Measurements from ENCODE around the gene FRMD1. TPM values are rescaled to one million over a fixed set of nuclear protein-coding genes. Genes with fewer than 3 reads are reported as not detected.

FRMD1 gene
- total and polyA plus RNA-seq, 10 of the 15 experiments (the other 5 are each of a cell fraction or from before 2014, with no cell fraction given), result not detected

DNA sequence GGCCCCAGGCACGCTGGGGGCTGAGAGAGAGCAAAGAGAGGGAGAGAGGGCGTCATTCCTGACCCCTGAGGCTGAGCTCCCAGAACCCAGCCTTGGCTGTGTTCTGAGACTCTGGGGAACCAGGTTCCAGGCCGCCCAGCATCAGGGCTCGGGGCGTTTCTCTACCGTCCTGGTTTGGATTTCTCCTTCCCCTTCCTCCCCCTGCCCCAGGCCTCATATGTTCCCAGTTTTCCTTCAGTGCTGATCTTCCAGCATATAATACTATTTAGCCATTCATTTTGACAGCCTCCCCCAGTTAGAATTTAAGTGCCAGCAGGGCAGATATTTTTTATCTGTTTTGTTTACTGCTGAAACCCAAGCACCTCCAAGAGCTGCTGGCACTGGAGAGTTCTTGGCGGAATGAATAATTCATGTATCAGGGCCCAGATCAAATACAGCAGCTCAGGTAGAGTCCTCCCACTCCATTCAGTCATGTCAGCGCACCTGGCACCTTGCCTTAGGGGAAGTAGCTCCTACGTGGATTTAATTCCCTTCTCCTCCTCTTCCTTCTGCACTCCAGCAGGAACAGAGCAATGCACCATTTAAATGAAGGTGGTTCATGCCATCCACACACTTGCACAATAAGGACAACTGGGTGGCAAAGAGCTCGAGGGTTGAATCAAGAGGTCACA is 23.4 kb upstream of the FRMD1 start (continued):
- TF ChIP-seq BCLAF1 (IDR thresholded peaks at IDR 0.05), result no peak
- no peak for TF ChIP-seq NR2C2 (IDR thresholded peaks at IDR 0.05; ENCODE audit: borderline replicate concordance, control insufficient read depth, insufficient read length, low read depth)
- TF ChIP-seq BMI1 (IDR thresholded peaks at IDR 0.05; ENCODE audit: borderline replicate concordance), result no peak
- no peak for TF ChIP-seq SUPT20H (IDR thresholded peaks at IDR 0.05; ENCODE audit: borderline replicate concordance, control insufficient read depth, low read depth, low read length)
- no peak for TF ChIP-seq CREB1 (IDR thresholded peaks at IDR 0.05; ENCODE audit: low read depth)
- no peak for TF ChIP-seq GATAD2B (conservative IDR thresholded peaks at IDR 0.05; ENCODE audit: low read depth)
- TF ChIP-seq, protein P1, sequence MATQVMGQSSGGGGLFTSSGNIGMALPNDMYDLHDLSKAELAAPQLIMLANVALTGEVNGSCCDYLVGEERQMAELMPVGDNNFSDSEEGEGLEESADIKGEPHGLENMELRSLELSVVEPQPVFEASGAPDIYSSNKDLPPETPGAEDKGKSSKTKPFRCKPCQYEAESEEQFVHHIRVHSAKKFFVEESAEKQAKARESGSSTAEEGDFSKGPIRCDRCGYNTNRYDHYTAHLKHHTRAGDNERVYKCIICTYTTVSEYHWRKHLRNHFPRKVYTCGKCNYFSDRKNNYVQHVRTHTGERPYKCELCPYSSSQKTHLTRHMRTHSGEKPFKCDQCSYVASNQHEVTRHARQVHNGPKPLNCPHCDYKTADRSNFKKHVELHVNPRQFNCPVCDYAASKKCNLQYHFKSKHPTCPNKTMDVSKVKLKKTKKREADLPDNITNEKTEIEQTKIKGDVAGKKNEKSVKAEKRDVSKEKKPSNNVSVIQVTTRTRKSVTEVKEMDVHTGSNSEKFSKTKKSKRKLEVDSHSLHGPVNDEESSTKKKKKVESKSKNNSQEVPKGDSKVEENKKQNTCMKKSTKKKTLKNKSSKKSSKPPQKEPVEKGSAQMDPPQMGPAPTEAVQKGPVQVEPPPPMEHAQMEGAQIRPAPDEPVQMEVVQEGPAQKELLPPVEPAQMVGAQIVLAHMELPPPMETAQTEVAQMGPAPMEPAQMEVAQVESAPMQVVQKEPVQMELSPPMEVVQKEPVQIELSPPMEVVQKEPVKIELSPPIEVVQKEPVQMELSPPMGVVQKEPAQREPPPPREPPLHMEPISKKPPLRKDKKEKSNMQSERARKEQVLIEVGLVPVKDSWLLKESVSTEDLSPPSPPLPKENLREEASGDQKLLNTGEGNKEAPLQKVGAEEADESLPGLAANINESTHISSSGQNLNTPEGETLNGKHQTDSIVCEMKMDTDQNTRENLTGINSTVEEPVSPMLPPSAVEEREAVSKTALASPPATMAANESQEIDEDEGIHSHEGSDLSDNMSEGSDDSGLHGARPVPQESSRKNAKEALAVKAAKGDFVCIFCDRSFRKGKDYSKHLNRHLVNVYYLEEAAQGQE (IDR thresholded peaks at IDR 0.05; ENCODE audit: low read depth, low read length), result no peak
- no peak for TF ChIP-seq FOS (IDR thresholded peaks at IDR 0.05; ENCODE audit: borderline replicate concordance, extremely low read depth, insufficient read length)
